Ishikawa (cell line): ENCODE results near the gene PHLDB2.

ENCODE experiments used
- CEBPB ChIP-seq: IDR thresholded peaks from 2 replicates; pipeline ENCODE4 v1.6.1; 2012
- CREB1 ChIP-seq: IDR thresholded peaks from 2 replicates; pipeline ENCODE4 v1.6.1; 2012; ENCODE audit warnings: low read depth
- EGR1 ChIP-seq: IDR thresholded peaks from 2 replicates; pipeline ENCODE4 v1.6.1; 2012
- EP300 ChIP-seq: IDR thresholded peaks from 2 replicates; pipeline ENCODE4 v1.6.1; 2012; ENCODE audit warnings: borderline replicate concordance
- FOXM1 ChIP-seq: IDR thresholded peaks from 2 replicates; pipeline ENCODE4 v1.6.1; 2012; ENCODE audit warnings: low read depth, borderline replicate concordance
- MAX ChIP-seq: IDR thresholded peaks from 2 replicates; pipeline ENCODE4 v1.6.1; 2012
- NFIC ChIP-seq: IDR thresholded peaks from 2 replicates; pipeline ENCODE4 v1.6.1; 2012
- RAD21 ChIP-seq: IDR thresholded peaks from 2 replicates; pipeline ENCODE4 v1.6.1; 2012; ENCODE audit warnings: low read depth
- REST ChIP-seq: IDR thresholded peaks from 2 replicates; pipeline ENCODE4 v1.6.1; 2012; ENCODE audit warnings: low read depth, mild to moderate bottlenecking
- TAF1 ChIP-seq: IDR thresholded peaks from 2 replicates; pipeline ENCODE4 v1.6.1; 2012; ENCODE audit warnings: low read depth, mild to moderate bottlenecking
- TCF12 ChIP-seq: IDR thresholded peaks from 2 replicates; pipeline ENCODE4 v1.6.1; 2012; ENCODE audit warnings: low read depth
- TEAD4 ChIP-seq: IDR thresholded peaks from 2 replicates; pipeline ENCODE4 v1.6.1; 2012
- USF1 ChIP-seq: IDR thresholded peaks from 2 replicates; pipeline ENCODE4 v1.6.1; 2012
- YY1 ChIP-seq: IDR thresholded peaks from 2 replicates; pipeline ENCODE4 v1.6.1; 2012; ENCODE audit warnings: low read depth
- ZBTB7A ChIP-seq: IDR thresholded peaks from 2 replicates; pipeline ENCODE4 v1.6.1; 2012; ENCODE audit warnings: low read depth

PHLDB2 gene

DNA sequence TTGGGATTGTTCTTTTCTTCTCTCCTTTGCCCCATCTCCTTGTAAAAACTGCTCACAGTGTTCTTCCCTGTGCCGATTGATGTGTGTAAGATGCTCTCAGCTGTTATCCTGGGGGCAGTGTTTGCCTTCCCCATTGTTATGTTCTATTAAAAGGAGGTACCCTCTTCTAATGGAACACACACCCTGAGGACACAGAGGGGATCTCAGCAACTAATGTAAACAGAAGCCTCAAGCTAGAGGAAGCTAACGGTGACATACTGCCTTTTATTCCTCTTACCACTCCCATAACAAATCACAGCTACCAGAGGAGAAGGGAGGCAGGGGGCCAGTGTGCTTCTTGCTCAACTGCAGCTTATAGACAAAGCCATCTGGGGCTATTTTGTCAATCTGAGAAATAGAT, 141.9 kb downstream of the PHLDB2 start:
- no peak for TF ChIP-seq EP300
- no peak for TF ChIP-seq REST
- TF ChIP-seq ZBTB7A = no peak
- no peak for TF ChIP-seq RAD21
- TF ChIP-seq TEAD4 = no peak
- no peak for TF ChIP-seq TCF12
- no peak for TF ChIP-seq YY1
- no peak for TF ChIP-seq TAF1
- TF ChIP-seq MAX = no peak
- TF ChIP-seq CREB1 = no peak

GRCh38 chr3:112001526-112001925, 142.5 kb downstream of the PHLDB2 start:
- no peak for TF ChIP-seq YY1
- no peak for TF ChIP-seq CREB1
- TF ChIP-seq USF1 = no peak
- no peak for TF ChIP-seq MAX
- TF ChIP-seq NFIC = no peak
- TF ChIP-seq TAF1 = no peak

- TF ChIP-seq TEAD4 = no peak
- no peak for TF ChIP-seq NFIC
- no peak for TF ChIP-seq EGR1
- TF ChIP-seq YY1 = no peak
- no peak for TF ChIP-seq FOXM1
- TF ChIP-seq REST = no peak
- no peak for TF ChIP-seq CEBPB
- no peak for TF ChIP-seq CREB1
- no peak for TF ChIP-seq RAD21
- no peak for TF ChIP-seq MAX
- TF ChIP-seq TAF1 = no peak
- TF ChIP-seq EP300 = no peak
- TF ChIP-seq USF1 = no peak
- no peak for TF ChIP-seq TCF12
- no peak for TF ChIP-seq ZBTB7A
Observed at GRCh38 chr3:112002096-112002971, 143.3 kb downstream of the PHLDB2 start.

DNA sequence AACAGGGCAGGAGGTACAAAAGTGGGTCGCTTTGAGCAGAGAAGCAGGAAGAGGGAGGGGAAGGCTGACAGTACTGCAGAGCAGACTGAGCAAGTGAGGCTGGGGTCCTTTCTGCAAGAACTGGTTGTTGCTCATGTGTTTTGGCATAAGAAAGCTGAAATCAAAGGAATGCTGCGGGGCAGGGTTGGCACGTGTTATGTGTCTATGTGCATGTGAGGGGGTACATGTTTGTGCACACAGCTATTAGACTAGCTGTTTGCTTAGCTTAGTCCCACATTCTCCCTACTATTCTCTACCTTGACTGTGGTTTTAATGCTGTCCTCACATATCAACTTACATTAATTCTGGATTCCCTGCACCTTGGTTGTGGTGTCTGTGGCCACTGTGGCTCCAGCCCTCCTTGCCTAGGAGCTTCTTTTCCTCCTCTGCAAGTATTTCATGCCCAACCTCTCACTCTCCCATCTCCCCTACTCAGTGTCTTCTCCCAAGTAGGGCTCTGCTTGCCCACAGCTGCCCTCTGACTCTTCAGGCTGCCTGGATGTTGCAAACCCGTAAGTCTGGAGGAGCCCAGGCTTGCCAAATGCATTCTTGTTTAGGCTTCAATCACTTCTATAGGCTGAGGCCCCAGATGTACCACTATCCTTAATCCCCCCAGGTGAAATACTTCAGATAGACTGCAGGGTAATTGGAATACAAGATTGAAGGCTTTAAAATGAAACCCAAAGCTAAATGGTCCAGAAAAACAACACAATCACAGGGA, 144.4 kb downstream of the PHLDB2 start:
- no peak for TF ChIP-seq EP300
- no peak for TF ChIP-seq EGR1
- no peak for TF ChIP-seq ZBTB7A

DNA sequence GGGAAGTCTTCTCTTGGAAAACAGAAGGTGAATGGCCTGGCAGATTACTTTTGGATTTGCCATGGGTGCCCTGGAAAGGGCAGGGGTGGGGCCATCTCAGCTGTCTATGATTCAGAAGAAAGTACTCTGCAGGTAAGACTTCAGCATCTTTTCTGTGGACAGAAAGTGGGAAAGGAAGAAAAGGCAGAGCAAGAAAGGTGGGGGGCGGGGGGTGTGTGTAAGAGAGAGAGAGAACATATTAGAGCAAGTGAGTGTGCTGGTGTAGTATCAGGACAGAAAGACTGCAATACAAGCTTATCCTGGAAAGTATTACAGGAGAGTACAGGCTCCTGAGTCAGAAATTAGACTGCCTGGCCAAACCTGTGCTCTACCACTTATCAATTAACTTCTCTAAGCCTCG, 145.1 kb downstream of the PHLDB2 start:
- TF ChIP-seq FOXM1 (no peak), NFIC (no peak), ZBTB7A (no peak), USF1 (no peak), REST (no peak), CEBPB (no peak), CREB1 (no peak), EGR1 (no peak), MAX (no peak), TEAD4 (no peak), EP300 (no peak), YY1 (no peak), TAF1 (no peak), TCF12 (no peak), RAD21 (no peak)
